GM20000 (cell line): ENCODE results near the gene HIPK1.
A peak's percentile ranks its signal among the peaks of the same experiment; 100 is the strongest.

Experiments
- DNase-seq: peaks from one replicate; pipeline ENCODE4 v3.0.0; 2012; ENCODE audit warnings: low spot score
- CTCF ChIP-seq: IDR thresholded peaks from 2 replicates; pipeline ENCODE4 v1.5.1; 2012; ENCODE audit warnings: mild to moderate bottlenecking, control low read depth; ENCODE audit errors: extremely low read depth, missing control alignments

The HIPK1 gene

GRCh38 chr1:113928941-113929749 is at the start of gene HIPK1:
Gene HIPK1, plus strand, starts transcription at chr1:113929324.
- TF ChIP-seq CTCF = no peak

GRCh38 chr1:113879739-113880038 is 49.4 kb upstream of the HIPK1 start:
- DNase-seq = no peak
- TF ChIP-seq CTCF = no peak

More at GRCh38 chr1:113928941-113929749, at the start of gene HIPK1:
- peak; percentile 92 for DNase-seq

GRCh38 chr1:113881661-113882060 is 47.5 kb upstream of the HIPK1 start:
- DNase-seq = no peak
- no peak for TF ChIP-seq CTCF

- no peak for TF ChIP-seq CTCF
- DNase-seq = no peak
These were observed 42.4 kb upstream of the HIPK1 start for GRCh38 chr1:113886417-113887401.

- no peak for TF ChIP-seq CTCF
- DNase-seq = no peak
These were observed 41.5 kb upstream of the HIPK1 start, which contains the start of gene BCL2L15 for GRCh38 chr1:113887402-113888175. Gene BCL2L15, minus strand, starts transcription at chr1:113887581. Its CDS starts 206 bp downstream, at chr1:113887375.

- no peak for DNase-seq
- no peak for TF ChIP-seq CTCF
These were observed 38.3 kb upstream of the HIPK1 start for GRCh38 chr1:113890816-113891215.
